GM21723 (cell line): ENCODE measurements around the gene SP4.
"Not testable (repeated sequence)": the region's sequence is repeated elsewhere in the genome, so short reads cannot be mapped to it uniquely, and the experiment has no call there.

ENCODE experiments used
- ATAC-seq: cut with Tn5 transposase; IDR thresholded peaks from one replicate; pipeline ENCODE4 v1.9.1; 2021; ENCODE audit warnings: mild to moderate bottlenecking, moderate library complexity; ENCODE audit not compliant: unreplicated experiment

SP4 gene

GRCh38 chr7:21524680-21525079 lies 96.8 kb downstream of the SP4 start:
- ATAC-seq, result no peak

- ATAC-seq, result no peak
Observed at GRCh38 chr7:21526007-21526406, 98.1 kb downstream of the SP4 start.

GRCh38 chr7:21526448-21526847 lies 98.6 kb downstream of the SP4 start:
- no peak for ATAC-seq

- not testable (repeated sequence) for ATAC-seq
Observed at GRCh38 chr7:21532485-21532884, 104.6 kb downstream of the SP4 start.

GRCh38 chr7:21533646-21534045 lies 105.8 kb downstream of the SP4 start:
- ATAC-seq, result not testable (repeated sequence)

- ATAC-seq, result not testable (repeated sequence)
Observed at GRCh38 chr7:21536445-21537118, 108.7 kb downstream of the SP4 start.

- no peak for ATAC-seq
Observed at GRCh38 chr7:21538936-21539495, 111.1 kb downstream of the SP4 start.

- peak; percentile 72 for ATAC-seq
Observed at GRCh38 chr7:21542891-21543527, 115.1 kb downstream of the SP4 start, which contains the start of gene DNAH11. TSS of gene DNAH11 (plus strand) at chr7:21543039. CDS start at chr7:21543246, 207 bp downstream.

- ATAC-seq, result no peak
Observed at GRCh38 chr7:21543528-21544302, 115.8 kb downstream of the SP4 start.

GRCh38 chr7:21544303-21544656 lies 116.4 kb downstream of the SP4 start:
- no peak for ATAC-seq

GRCh38 chr7:21544715-21545114 lies 116.8 kb downstream of the SP4 start:
- no peak for ATAC-seq

- ATAC-seq, result no peak
Observed at GRCh38 chr7:21547501-21547900, 119.6 kb downstream of the SP4 start.

GRCh38 chr7:21548491-21548890 lies 120.6 kb downstream of the SP4 start:
- ATAC-seq, result no peak

- ATAC-seq, result no peak
Observed at GRCh38 chr7:21550076-21550475, 122.2 kb downstream of the SP4 start.

- no peak for ATAC-seq
Observed at GRCh38 chr7:21550821-21551531, 123.1 kb downstream of the SP4 start.

- ATAC-seq, result no peak
Observed at GRCh38 chr7:21562385-21562784, 134.5 kb downstream of the SP4 start.
